ENCODE data around the gene P2RX2. TPM values are rescaled to one million over a fixed set of nuclear protein-coding genes. Genes with fewer than 3 reads are reported as not detected.

Gene P2RX2
- total and polyA plus RNA-seq, 4 donors: not detected

DNA sequence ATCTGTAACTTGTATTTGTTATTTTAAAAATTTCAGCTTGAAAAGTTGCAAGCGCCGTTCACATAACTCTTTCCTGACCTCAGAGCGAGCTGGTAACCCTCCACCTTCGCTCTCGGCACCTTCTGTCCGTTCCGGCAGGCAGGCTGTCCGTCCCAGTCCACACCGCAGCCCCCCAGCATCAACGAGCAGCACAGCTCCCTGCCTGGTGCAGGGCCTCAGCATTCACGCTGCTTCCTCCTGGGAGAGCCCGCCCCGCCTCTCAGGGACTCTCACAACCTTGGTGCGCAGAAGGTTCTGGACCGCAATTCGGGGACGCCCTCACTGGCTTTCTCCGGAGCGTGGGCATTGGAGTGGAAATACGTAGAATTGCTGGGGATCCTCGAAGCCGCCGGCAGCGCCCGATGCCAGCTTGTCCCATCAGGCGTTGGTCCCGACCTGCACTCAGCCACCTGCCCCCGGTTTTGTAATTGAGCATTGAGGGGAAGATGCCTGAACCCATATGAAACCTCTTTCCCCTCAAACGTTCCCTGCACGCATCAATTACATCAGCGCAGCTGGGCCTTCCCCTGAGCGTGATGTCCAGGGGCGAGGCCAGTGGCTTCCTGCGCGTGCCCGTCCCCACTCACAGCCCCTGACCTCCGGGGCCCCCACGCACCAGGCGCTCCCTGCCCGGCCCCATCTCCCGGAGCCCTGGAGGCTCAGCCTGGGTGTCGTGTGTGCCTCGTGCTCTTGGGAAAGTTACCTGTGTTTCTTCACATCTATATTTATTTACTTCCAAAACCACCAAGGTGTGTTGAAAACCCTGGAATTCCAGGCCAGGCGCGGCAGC, 27.3 kb upstream of the P2RX2 start (continued):
- no peak for TF ChIP-seq JUND (IDR thresholded peaks at IDR 0.05)

DNA sequence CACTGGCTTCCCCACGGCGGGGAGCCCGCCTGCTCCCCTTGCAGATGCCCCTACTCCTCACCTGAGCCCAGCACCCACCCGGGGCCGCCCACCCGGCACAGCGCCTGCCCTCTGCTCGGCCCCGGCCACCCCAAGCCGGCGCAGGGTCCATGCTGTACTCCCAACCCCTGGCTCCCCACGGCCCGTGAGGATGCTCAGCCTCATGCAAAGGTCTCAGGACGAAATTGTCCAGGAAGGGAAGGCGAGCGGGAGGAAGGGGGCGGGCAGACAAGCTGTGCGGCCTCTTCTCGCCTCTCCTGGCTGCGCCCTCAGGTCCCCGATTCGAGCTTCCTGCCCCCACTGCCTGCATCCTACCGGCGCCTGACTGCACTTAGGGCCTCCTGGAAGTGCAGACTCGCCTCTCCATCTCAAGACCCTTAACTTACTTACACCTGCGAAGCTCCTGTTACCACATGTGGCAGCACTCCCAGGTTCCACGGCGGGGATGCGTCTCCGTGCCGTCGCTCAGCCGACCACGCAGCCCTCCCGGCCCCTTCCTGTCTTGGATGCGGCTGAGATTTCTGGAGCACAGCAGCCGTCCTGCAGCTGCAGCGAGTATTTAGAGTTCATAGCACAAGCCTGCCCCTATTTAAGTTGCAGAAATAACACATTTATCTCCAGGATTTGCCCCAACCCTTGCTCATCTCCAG, 26.1 kb upstream of the P2RX2 start:
- DNase-seq (ENCODE audit: low spot score): no peak
- Histone ChIP-seq H3K9ac (ENCODE audit: low read depth in 1 of 2, low read length in 2 of 2) (no peak overlapping the region), H3K4me3 (ENCODE audit: low read depth in 1 of 3, low read length in 3 of 3) (no peak overlapping the region), H3K27me3 (ENCODE audit: control insufficient read depth in 4 of 4, insufficient read depth in 4 of 4, low read length in 3 of 4) (no peaks in the 10 kb centered on the region), H3K27ac (ENCODE audit: low read depth in 1 of 2, low read length in 2 of 2) (no peak overlapping the region), H3K4me1 (ENCODE audit: control insufficient read depth in 4 of 4, insufficient read depth in 4 of 4, low read length in 3 of 4) (peaks cover 0 to 6% (median 2%) of the 10 kb centered on the region in 4 donors), H3K36me3 (ENCODE audit: control insufficient read depth in 4 of 4, insufficient read depth in 3 of 4, low read depth in 1 of 4, low read length in 3 of 4) (no peaks in the 10 kb centered on the region), H3K9me3 (ENCODE audit: control insufficient read depth in 4 of 4, low read length in 3 of 4) (no peaks in the 10 kb centered on the region)
- TF ChIP-seq JUND (IDR thresholded peaks at IDR 0.05): no peak
- no peak for TF ChIP-seq NR2F2 (IDR thresholded peaks at IDR 0.05)
- no peak for TF ChIP-seq FOXA1 (IDR thresholded peaks at IDR 0.05)
- no peak for TF ChIP-seq GABPA (IDR thresholded peaks at IDR 0.05 in 1 of 2, conservative IDR thresholded peaks at IDR 0.05 in 1 of 2)
- TF ChIP-seq FOXA2 (IDR thresholded peaks at IDR 0.05): no peak
- no peak for TF ChIP-seq HNF4A (conservative IDR thresholded peaks at IDR 0.05)
- no peak for TF ChIP-seq TAF1 (conservative IDR thresholded peaks at IDR 0.05)
- TF ChIP-seq EGR1 (IDR thresholded peaks at IDR 0.05; ENCODE audit: low read depth in 2 of 2): no peak
- TF ChIP-seq RXRA (IDR thresholded peaks at IDR 0.05): no peak
- TF ChIP-seq, protein P1, sequence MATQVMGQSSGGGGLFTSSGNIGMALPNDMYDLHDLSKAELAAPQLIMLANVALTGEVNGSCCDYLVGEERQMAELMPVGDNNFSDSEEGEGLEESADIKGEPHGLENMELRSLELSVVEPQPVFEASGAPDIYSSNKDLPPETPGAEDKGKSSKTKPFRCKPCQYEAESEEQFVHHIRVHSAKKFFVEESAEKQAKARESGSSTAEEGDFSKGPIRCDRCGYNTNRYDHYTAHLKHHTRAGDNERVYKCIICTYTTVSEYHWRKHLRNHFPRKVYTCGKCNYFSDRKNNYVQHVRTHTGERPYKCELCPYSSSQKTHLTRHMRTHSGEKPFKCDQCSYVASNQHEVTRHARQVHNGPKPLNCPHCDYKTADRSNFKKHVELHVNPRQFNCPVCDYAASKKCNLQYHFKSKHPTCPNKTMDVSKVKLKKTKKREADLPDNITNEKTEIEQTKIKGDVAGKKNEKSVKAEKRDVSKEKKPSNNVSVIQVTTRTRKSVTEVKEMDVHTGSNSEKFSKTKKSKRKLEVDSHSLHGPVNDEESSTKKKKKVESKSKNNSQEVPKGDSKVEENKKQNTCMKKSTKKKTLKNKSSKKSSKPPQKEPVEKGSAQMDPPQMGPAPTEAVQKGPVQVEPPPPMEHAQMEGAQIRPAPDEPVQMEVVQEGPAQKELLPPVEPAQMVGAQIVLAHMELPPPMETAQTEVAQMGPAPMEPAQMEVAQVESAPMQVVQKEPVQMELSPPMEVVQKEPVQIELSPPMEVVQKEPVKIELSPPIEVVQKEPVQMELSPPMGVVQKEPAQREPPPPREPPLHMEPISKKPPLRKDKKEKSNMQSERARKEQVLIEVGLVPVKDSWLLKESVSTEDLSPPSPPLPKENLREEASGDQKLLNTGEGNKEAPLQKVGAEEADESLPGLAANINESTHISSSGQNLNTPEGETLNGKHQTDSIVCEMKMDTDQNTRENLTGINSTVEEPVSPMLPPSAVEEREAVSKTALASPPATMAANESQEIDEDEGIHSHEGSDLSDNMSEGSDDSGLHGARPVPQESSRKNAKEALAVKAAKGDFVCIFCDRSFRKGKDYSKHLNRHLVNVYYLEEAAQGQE (IDR thresholded peaks at IDR 0.05): no peak
- no peak for TF ChIP-seq CTCF (IDR thresholded peaks at IDR 0.05; ENCODE audit: low read depth, low read length, missing input control)
- no peak for TF ChIP-seq SP1 (IDR thresholded peaks at IDR 0.05)
- TF ChIP-seq YY1 (IDR thresholded peaks at IDR 0.05): no peak
- TF ChIP-seq, protein P2, sequence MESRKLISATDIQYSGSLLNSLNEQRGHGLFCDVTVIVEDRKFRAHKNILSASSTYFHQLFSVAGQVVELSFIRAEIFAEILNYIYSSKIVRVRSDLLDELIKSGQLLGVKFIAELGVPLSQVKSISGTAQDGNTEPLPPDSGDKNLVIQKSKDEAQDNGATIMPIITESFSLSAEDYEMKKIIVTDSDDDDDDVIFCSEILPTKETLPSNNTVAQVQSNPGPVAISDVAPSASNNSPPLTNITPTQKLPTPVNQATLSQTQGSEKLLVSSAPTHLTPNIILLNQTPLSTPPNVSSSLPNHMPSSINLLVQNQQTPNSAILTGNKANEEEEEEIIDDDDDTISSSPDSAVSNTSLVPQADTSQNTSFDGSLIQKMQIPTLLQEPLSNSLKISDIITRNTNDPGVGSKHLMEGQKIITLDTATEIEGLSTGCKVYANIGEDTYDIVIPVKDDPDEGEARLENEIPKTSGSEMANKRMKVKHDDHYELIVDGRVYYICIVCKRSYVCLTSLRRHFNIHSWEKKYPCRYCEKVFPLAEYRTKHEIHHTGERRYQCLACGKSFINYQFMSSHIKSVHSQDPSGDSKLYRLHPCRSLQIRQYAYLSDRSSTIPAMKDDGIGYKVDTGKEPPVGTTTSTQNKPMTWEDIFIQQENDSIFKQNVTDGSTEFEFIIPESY (IDR thresholded peaks at IDR 0.05): no peak
- WGBS: 88% methylated on average over 38 of the region's 38 CpGs

Data from liver (tissue), 9 donors.